C1 segment of cervical spinal cord (tissue), 14 donors: ENCODE data around the gene TBC1D10A.
A peak's percentile ranks its signal among the peaks of the same experiment; 100 is the strongest.

Source experiments
- DNase-seq, 14 donors: peaks; one replicate each; lab custom pipeline; 2025; lab: John Stamatoyannopoulos, UW

The TBC1D10A gene

DNA sequence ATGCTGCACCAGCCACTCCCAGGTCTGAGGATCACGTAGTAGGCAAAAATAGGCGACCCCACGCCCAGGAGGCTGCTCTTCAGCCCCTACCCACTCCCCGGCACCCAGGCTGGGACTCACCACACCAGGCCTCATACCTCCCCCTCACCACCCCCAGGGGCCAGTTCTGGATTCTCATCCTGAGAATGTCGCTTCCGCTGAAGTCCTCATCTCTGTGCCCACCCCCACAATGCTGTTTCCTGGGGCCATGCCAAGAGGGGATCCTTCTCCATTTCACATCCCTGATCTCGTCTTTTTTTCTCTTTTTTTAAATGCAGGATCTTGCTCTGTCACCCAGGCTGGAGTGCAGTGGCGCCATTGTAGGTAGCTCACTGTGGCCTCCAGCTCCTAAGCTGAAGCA is 58.4 kb downstream of the TBC1D10A start:
- DNase-seq, result no peak

DNA sequence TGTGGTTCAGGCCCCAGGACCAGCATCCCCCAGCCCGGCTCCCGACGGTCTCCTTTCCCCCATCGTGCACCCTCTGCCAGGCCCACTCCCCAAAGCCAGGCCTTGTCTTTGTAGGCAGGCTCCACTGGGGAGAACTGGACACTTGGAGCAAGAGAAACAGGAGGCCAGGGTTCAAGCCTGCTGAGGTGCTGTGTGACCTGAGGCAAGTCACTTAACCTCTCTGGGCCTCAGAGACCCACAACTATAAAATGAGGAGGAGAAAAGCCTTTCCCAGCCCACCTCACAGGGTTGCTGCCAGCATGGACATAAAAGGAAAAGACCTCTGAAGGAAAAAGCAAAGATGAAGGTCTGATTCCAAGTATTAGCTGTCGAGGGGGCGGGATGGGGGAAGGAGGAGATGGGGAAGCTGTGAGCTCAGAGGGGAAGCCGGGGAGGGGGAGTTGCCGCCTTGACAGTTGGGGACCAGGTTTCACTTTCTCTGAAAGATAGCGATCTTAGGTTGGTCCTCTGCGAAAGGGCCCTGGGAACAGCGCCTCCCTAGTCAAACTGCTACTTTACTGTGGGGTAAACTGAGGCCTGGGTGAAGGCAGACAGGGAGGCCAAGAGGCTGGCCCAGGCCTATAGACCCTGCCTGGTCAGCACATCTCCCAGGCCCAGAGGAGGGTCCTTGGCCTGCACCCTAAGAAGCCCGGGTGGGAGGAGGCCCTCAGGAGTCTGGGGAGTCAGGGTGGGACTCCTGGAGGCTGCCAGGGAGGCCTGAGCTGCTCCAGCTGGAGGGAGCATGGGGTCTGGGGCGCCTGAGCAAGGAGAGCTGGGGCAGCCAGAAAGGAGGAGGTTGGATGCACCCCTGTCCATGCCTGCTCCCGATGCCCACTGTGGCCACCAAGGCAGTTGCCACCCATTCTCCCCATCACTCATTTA is 59.1 kb downstream of the TBC1D10A start:
- DNase-seq, result no peak

DNA sequence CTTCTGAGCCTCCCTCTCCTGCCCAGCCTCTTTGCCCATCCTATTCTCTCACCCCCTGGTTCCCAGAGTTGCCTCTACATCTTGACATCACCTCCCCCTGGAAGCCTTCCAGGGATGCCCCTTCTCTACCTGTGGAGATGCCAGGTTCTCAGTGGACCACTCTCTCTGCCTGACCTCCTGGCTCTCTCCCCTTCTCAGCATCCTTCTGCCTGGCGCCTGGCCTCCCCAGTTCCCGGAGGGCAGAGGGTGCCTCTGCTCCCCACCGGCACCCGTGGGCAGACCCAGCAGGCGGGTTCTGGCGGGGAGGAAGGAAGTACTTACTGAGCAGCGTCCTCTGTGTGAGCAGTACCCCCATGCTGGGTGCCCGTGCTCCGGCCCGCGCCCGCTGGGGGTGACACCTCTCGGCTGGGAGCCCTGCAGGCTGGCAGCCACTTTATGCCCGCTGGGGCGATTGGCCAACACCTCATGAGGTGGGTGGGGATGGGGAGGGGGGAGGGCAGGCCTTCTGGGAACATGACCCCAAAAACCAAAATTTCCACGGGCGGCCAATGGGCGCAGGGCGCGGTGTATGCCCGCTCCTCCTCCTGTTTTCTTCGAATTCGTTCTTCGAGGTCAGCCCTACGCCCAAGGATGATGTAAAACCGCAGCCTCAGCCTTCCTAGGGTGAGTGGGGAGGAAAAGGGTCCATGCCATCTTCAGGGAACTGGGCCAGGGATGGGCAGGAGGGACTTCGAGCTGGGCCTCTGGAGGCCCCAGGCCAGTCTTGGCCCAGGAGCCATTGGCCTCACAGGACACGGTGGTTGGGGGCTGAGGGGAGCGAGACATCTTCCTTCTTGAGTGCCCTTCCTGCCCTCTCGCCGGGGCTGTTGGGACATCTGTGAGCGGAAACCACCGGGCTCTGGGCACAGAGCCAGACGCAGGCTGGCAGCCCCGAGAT is 60.0 kb downstream of the TBC1D10A start, which contains the start of gene OSM:
Gene OSM, minus strand, starts transcription at position 407 of the 937 bp plus-strand sequence. Its CDS starts 52 bp downstream, at position 355.
- peak in 8 of 14 donors; percentile 9 to 63 (median 36) for DNase-seq

DNA sequence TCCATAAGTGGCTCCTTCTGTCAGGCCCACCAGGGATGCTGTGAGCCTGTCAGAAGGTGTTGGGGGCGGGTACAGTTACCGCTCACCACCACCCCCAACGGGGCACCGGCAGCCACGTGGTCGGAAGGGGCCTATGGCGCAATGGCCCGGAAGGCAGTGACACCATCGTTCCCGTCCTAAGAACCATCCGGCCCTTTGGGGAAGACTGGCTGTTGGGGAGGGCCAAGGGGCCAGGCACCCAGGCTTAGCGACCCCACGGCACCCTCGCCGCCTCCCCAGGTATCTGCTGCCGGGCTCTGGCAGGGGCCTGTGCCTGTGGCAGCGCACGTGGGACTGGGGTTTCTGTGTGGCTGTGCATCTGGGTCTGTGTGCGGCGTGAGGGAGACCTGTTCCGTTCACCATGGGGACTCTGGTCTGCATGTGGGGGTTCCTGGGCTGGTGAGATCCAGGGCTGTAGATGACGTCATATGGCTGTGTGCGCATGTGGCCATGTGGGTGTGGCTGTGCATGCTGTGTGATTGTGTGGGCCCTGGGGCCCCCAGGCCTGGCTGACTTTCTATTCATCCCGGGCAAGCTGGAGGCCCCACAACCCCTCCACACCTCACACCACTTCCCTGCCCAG is 60.8 kb downstream of the TBC1D10A start:
- DNase-seq, result peak in 10 of 14 donors; percentile 14 to 60 (median 28)

DNA sequence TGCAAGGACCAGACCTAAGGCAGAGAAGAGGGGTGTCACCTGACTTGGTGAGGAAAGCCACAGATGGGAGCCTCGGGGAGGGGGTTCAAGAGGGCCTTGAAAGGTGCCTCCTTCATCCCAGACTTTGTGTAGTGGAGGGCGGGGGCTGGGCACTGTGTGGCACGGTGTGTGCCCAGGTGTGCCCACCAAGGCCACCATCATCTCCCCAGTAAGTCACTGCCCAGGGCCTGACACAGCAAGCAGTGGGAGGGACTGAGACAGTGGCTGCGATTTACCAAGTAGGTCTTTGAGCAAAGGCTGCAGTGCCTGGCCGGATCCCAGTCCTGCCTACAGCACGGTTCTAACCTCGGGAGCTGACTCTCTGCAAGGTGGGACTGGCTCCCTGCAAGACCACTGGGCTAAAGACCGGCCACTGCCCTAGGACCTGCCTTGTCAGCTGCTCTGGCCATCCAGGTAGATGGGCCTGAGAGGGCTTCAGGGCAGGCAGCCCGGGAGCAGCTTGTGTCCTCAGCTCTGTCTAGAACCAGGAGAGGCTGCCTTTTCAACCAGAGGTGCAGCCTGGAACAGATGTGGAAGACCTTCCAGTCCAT is 61.5 kb downstream of the TBC1D10A start:
- no peak for DNase-seq

DNA sequence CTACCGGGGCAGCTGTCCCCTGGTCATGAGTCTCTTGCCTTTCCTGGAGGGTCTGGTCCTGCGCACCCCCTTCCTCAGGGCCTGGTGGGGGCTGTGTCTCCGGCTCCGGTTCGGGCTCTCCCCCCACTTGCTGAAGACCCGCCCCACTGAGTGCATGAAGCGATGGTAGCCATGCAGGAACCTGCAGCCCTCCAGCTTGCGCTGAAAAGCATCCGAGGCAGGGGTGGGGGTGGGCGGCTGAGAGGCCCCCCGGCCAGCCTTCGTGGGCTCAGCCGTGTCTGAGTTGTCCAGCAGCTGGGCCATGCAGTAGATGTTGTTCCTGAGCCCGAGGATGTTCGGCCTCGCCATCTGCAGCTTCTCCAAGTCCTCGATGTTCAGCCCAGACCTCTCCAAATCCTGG is 62.9 kb downstream of the TBC1D10A start:
- DNase-seq, result no peak

DNA sequence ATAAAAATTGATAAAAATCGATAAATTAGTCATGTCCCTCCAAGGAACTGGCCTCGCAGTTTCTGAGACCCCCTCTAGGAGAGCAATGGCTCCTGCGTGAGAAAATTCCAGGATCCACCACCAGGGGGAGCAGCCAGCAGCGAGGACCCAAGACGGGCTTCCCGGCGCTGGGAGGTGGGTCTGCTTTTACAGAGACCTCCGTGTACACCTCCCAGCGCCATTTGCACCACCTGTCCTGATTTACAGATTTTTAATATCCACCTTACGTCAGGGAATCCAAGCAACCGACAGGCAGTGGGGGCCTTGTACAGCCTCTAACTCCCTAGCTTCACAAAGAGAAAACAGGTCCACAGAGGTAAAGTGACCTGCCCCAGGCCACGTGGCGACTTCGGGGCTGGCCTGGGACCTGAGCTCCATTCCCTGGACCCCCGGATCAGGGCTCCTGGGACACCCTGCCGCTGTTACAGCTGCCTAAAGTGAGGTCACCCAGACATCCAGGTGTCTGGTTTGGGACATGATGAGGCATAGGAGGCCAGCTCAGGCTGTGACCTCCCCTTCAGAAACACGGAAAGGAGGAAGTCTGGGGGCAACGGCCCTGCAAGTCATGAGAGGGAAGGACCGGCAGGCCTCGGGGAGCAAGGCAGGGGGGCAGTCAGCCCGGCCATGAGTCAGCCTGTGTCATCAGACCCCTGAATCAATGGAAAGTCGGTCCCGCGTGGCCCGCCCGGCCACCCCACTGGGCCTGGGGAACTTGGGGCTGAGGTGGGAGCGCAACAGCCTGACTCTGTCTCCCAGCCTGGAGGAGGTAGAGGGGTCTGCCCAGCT is 63.6 kb downstream of the TBC1D10A start:
- DNase-seq, result peak in 12 of 14 donors; percentile 25 to 72 (median 46)

DNA sequence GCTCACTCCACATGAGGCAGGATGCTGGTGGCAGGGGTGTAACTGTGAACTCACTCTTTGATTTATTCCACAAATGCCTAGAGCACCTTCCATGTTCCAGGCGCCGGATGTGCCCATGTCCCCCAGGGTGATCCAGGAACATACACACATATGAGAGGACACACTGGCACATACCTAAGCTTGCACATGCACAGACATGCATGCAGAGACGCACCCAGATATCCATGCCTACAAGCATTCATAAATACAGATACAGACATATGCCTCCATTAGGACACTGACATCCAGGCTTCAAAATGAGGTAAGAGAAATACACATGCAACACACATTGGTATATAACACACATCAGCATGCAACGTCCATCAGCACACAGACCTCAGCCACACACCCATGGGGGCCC is 64.6 kb downstream of the TBC1D10A start:
- DNase-seq, result no peak

DNA sequence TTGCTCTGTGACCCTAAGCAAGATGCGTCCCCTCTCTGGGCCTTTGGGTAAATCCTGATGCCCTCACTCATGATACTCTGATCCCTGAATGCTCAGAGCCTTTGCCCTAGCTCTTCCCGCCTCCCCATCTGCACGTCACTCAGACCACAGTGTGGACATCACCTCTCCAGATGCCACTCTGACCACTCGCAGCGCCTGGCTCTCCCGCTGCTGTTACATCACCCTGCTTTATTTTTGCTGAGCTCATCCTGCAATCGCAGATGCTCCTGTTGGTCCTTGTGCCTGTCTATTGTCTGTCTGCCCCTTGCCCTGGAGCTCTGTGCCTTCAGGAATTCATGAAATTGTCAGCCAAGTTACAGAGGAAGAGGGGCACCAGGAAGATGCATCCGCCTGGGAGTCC is 65.6 kb downstream of the TBC1D10A start:
- no peak for DNase-seq

DNA sequence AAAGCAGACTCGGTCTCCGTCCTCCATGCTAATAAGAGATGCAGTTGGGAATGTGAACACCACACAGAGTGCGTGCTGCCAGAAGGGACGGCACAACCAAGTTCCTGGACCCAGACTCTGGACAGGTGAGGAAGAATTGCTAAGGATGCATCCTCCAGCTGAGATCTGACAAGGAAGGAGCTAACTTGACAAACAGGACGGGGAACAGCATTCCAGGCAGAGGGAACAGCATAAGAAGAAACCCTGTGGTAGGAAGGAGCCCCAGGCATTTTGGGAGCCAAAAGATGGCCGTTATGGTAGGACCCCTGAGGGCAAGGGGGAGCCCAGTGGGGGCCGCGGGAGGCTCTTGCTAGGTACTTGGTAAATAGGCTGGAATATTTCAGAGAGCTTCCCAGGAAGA is 66.1 kb downstream of the TBC1D10A start:
- DNase-seq, result no peak

DNA sequence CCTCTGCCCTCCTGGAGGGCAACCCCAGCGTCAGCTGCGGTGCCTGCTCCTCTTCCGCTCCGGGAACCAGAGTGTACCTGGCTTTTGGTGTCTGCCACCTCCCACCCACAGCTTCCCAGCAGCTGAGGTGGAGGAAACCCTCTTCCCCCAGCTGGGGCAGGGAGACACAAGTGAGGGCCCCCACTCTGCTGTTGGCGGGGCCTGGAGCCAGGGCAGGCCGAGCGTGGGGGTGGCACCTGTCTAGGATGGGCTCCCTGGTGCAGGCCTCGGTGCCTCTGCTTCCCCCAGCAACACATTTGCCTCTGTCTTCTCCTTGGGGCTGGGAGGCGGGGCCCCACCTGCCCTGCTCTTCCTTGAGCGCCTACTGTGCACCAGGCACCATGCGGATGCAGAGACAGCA is 66.5 kb downstream of the TBC1D10A start:
- no peak for DNase-seq

DNA sequence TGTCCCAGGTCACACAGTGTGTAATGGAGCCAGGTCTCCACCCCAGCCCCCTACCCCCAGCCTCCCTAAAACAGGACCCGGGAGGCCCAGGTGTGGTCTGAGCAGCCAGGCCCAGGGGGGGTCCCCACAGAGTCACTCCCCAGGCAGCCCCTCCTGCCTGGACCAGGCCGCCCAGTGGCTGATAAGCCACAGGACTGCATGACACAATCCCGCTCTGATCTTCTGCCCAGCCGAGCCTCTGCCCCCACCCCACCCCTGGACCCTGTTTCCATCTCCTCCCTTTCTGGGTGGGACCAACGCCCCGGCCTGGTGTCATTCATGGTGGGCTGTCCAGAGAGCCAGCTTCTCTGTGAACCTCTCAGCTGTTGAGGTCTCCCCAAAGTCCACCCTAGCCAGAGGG is 72.4 kb downstream of the TBC1D10A start:
- DNase-seq, result no peak

DNA sequence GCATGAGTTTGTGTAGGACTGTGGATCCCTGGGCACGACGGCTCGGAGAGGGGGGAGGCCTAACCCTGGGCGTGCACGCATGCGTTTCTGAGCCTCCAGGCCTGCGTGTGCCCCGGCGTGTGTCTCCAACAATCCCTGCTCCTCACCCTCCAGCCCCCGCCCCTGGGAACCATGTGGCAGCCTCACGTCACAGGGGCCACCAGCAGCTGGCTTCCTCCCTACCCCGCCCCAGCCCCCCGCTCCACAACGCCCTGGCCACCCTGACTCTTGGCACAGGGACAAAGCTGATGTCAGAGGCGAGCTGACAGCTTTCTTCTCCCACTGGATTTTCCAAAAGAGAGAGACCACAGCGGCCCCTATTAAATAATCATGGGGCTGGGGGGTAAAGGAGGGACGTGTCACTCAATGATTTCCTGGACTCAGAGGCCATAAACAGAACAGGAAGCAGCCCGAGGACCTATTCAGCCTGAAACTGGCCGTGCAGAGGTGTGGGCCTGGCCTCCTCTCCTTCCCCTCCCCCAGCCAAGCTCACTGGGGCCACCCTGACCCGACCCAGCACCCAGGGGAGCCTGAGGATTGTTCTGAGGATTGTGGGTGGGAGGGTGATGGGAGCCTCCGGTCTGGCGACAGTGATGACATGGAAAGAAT is 73.4 kb downstream of the TBC1D10A start:
- peak in 9 of 14 donors; percentile 16 to 80 (median 52) for DNase-seq

DNA sequence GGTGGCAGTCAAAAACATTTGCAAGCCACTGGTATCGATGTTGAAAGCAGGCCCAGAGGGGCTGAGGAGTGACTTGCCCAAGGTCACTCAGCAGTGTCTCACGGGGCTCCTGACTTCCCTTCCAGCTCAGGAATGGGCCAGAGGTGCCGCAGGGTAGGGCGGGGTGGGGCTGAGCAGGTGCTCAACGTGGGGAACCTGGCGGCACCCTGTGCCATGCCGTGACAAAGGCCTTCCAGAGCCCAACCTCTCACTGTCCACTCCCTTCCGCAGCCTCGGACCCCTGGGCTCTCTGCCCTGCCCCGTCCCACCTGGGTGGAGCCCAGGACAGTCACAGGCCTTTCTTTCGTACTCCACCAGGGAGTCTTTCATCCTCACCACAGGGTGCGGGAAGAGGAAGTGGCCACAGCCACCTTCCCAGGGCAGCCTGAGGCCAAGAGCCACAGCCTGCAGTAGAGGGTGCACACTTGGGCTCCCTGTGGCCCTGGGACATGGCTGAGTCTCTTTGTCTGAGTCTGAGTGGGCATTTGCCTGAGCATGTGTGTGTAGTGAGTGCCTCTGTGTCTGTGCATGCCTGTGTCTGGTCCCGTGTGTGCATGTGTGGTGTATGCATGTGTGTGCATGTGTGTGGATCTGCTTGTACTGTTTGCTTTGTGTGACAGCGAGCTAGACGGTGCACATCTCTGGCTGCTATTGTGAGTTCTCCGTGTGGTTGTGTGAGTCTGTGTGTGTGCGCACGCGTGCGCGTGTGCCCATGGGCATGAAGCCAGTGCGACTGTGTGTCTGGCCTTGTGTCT is 74.1 kb downstream of the TBC1D10A start:
- DNase-seq, result no peak

DNA sequence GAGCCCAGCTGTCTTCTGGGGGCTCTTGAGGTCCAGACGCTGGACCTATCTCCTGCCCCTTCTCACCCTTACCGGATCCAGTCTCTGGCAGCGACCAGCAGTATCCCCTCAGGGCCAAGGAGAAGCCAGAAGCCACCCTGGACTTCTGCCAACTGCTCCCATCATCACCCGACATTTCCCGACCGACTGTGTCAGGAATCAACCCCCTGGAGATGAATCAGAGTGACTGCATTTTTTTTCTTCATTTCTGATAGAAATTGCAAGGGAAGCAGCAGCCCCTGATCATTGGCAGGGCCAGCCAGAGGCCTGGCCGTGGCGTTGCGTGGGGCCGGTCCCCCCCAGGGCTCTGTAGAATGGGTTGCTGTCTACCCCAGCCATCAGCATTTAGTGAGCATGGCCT is 75.0 kb downstream of the TBC1D10A start:
- no peak for DNase-seq

DNA sequence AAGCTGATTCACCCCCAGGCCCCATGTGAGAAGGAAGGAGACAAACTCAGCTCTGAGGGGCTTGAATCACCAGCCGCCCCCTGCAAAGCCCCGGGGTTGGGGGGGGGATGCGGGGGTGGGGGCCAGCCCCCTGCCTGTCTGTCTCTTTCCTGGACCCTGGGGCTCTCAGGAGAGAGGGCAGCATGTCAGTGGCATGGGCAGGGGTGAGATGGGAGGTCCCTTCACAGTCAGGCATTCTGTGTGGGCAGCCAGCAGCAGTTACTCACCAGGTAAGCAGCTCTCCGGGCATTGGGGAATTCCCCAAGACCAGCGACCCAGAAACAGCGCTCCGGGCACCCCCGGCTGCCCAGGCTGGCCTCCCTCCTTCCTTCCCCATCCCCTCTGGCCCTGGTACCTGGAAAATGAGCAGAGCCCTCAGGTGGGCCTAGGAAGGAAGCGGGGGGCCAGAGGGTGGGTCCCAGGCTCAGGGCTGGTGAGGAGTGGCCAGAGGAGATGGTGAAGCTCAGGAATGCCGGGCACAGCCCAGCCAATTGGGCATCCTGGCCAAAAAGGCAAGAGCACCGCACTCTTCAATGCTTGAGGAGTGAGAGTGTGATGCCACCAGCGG is 76.0 kb downstream of the TBC1D10A start:
- DNase-seq, result no peak

DNA sequence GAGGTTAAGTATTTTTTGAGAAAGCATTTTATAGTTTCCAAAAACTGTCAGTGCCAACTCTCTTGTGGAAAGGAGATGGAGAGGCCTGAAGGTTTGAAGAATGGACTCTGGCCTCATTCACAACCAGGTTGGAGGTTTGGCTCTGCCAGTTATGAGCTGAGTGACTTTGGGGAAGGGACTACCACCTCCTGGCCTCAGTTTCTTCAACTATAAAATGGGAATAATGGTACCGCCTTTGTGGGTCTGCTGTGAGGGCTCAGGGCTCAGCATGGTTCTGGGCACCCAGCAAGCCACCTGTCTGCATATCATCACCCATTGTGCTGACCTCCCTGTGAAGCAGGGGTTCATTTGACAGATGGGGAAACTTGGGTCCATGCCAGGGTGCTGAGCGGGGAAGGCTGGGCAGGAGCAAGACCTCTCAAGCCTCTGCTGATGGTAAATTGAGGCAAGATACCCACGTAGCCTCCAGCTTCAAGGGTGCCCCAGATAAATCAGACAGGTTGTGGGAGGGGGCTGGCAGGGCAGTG is 76.6 kb downstream of the TBC1D10A start:
- DNase-seq, result no peak
